Body of pancreas (tissue), 4 donors: ENCODE results near the gene PDE2A. TPM values are rescaled to one million over a fixed set of nuclear protein-coding genes. Genes with fewer than 3 reads are reported as not detected.

Experiments used
- ATAC-seq: fragments of 150-250 bp; one replicate; pipeline ENCODE4 v1.9.1; 2016
- DNase-seq, 4 donors: peaks; one replicate each; pipeline ENCODE4 v3.0.0-alpha.2; 2019
- H3K27ac ChIP-seq, 4 donors: fragments of 200-600 bp; sonication (generic); 1 replicate in 3 of 4; 2 replicates in 1 of 4; pipeline versions ENCODE4 v1.5.1 to v1.6.1; 2016 to 2019; ENCODE audit warnings: mild to moderate bottlenecking in 1 of 4, mixed read lengths in 1 of 4, moderate library complexity in 1 of 4
- H3K27me3 ChIP-seq, 2 donors: fragments of 200-600 bp; sonication (generic); one replicate each; pipeline ENCODE4 v1.6.0; 2016; ENCODE audit warnings: mild to moderate bottlenecking in 1 of 2
- H3K36me3 ChIP-seq, 2 donors: fragments of 200-600 bp; sonication (generic); replicated peaks in 1 of 2; 2 replicates each; pipeline ENCODE4 v1.5.1; 2016; ENCODE audit warnings: low read depth in 2 of 2; ENCODE audit not compliant: insufficient read depth in 1 of 2
- H3K4me1 ChIP-seq: fragments of 200-600 bp; sonication (generic); one replicate; pipeline ENCODE4 v1.6.0; 2016
- H3K4me3 ChIP-seq, 2 donors: fragments of 200-600 bp; sonication (generic); 1 replicate in 1 of 2; 2 replicates in 1 of 2; pipeline ENCODE4 v1.5.1; 2016 to 2019
- H3K9me3 ChIP-seq, 3 donors: fragments of 200-600 bp; sonication (generic); 1 replicate in 2 of 3; 2 replicates in 1 of 3; pipeline ENCODE4 v1.5.1; 2016
- POLR2A ChIP-seq, 3 donors: fragments of 450-650 bp; IDR thresholded peaks; one replicate each; pipeline ENCODE4 v1.6.1; 2016; ENCODE audit warnings: antibody characterized with exemption in 3 of 3, mild to moderate bottlenecking in 2 of 3
- WGBS, 2 donors: methylation state at CpG; one replicate each; pipeline ENCODE4 v1.1.5; 2017; 5-methylcytosine and 5-hydroxymethylcytosine counted together
- intact Hi-C: fragments of 100-400 bp; cut with DNase I; formaldehyde crosslinking; loops from one replicate; pipeline ENCODE4 v1.15.1; 2023
- total RNA-seq, 2 donors: library from RNA; depleted of rRNA; stranded (reverse); fragments of >200 nt; gene quantifications; one replicate each; pipeline ENCODE4 v1.1.0, GENCODE V29; 2016
- TF ChIP-seq, protein P1 (sequence below), 7 experiments: fragments of 450-650 bp in 4 of 7; fragments of 200-600 bp in 3 of 7; sonication (generic) in 3 of 7; IDR thresholded peaks; one replicate each; pipeline ENCODE4 v1.5.1; 2016 to 2019; ENCODE audit warnings: antibody characterized with exemption in 7 of 7

Gene PDE2A
- total RNA-seq, 2 donors from 2014 or later, result 7.0 to 29.3 TPM

DNA sequence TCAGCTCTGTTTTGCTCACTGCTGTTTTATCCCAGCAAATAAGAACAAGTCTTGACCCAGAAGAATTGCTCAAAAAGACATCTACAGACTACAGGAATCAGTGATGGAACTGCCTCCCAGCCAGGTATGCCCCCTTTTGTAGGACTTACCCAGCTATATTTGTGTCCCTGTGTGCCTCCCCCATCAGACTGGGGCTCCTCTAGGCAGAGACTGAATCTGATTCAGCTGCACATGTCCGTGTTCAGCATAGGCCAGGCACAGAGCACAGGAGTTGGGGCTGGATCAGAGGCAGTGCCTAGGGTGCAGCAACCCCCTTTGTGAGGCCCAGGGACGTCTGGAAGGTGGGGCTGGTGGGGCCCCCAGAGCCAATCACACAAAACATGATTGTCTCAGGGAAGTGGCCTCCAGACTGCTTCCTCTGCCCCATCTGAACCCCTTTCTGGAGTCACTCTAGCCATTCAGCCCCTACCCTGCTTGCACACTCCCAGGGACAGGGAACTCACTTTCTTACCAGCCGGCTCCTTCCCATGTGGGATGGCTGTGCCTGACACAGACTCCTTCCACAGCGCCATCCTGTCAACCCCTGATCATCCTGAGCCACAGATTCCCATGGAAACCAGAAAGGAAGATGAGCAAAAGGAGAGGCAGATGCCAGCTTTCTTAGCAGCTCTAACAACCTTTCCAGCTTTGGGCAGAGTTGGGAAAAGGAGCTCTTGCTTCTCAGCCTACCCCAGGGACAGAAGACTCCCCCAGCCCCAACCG, 24.8 kb downstream of the PDE2A start:
- WGBS, 2 donors, result 64 to 92% methylated on average over 4 to 5 of the region's 5 CpGs

DNA sequence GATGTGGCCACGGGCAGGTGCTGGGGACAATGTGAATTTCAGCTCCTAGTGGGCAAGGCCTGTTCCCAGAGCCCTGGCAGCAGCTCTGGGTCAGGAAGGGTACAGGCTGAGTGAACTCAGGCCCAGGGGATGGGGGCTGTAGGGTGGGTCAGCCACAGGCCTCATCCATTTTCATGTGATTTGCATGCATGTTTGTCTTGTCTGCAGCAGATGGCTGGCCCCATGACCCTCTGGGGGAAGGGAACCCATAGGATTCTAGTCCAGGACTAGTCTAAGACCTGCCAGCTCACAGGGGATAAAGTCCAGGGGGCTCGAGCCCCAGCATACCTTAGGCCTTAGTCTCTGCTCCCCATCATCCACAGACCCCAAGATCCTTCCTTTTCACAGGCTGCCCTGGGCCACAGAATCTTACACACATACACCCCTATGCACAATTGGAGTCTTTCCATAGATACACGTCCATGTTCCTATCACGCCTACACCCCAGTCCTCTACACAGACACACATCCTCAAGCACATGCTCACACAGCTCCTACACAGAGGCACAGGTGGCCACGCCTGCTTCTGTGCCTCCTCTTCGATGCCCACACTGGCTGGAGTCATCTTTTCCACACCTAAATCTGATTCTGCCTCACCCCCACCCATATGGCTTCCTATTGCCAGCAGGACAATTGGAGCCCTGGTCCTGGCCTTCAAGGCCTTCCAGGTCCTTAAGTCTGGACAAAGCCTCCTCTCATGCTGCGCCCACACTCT, 25.7 kb downstream of the PDE2A start:
- H3K27ac ChIP-seq, result no peak overlapping the region
- H3K9me3 ChIP-seq, result no peaks in the 10 kb centered on the region
- DNase-seq (no peak), ATAC-seq (no peak)
- WGBS, 2 donors, result 66 to 67% methylated on average over 6 to 7 of the region's 7 CpGs
- TF ChIP-seq, protein P1, sequence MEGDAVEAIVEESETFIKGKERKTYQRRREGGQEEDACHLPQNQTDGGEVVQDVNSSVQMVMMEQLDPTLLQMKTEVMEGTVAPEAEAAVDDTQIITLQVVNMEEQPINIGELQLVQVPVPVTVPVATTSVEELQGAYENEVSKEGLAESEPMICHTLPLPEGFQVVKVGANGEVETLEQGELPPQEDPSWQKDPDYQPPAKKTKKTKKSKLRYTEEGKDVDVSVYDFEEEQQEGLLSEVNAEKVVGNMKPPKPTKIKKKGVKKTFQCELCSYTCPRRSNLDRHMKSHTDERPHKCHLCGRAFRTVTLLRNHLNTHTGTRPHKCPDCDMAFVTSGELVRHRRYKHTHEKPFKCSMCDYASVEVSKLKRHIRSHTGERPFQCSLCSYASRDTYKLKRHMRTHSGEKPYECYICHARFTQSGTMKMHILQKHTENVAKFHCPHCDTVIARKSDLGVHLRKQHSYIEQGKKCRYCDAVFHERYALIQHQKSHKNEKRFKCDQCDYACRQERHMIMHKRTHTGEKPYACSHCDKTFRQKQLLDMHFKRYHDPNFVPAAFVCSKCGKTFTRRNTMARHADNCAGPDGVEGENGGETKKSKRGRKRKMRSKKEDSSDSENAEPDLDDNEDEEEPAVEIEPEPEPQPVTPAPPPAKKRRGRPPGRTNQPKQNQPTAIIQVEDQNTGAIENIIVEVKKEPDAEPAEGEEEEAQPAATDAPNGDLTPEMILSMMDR (IDR thresholded peaks at IDR 0.05), result no peak
- no peak for TF ChIP-seq POLR2A (IDR thresholded peaks at IDR 0.05)
- H3K4me1 ChIP-seq, result no peaks in the 10 kb centered on the region
- intact Hi-C loops, result loop anchor here (5.0 kb wide), 1 partner anchor 61 kb away; no protein-coding TSS in a partner anchor
- no peaks in the 10 kb centered on the region for H3K27me3 ChIP-seq
- no peaks in the 10 kb centered on the region for H3K36me3 ChIP-seq
- no peak overlapping the region for H3K4me3 ChIP-seq

More for the DNA sequence above, 24.8 kb downstream of the PDE2A start:
- intact Hi-C loops, result loop anchor here (5.0 kb wide), 1 partner anchor 62 kb away; no protein-coding TSS in a partner anchor
- Histone ChIP-seq H3K27me3 (no peaks in the 10 kb centered on the region), H3K4me3 (no peak overlapping the region), H3K9me3 (no peaks in the 10 kb centered on the region), H3K4me1 (no peaks in the 10 kb centered on the region), H3K36me3 (no peaks in the 10 kb centered on the region), H3K27ac (no peak overlapping the region)
- ATAC-seq, result no peak
- TF ChIP-seq, protein P1 (IDR thresholded peaks at IDR 0.05), result no peak
- TF ChIP-seq POLR2A (IDR thresholded peaks at IDR 0.05), result no peak
- DNase-seq, result no peak

DNA sequence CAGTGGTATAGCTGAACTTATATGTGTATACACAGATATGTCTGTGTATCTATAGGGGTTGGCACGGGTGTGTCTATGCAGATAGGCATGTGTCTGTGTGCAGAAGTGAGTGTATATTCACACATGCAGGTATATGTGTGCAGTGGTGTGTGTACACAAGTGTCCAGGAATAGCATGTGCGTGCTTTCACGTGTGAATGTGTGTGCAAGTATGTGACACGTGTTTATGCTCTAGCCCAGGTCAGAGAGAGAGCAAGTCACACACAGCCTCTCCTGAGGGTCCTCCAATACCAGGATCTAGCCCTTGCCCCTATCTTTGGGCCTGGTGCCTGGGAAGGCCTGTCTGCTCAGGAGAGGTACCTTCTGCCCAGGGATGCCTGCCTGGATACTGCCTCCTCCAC, 26.3 kb downstream of the PDE2A start:
- H3K9me3 ChIP-seq, result no peaks in the 10 kb centered on the region
- no peak overlapping the region for H3K4me3 ChIP-seq
- DNase-seq (no peak), ATAC-seq (no peak)
- H3K27ac ChIP-seq, result no peak overlapping the region
- TF ChIP-seq, protein P1 (IDR thresholded peaks at IDR 0.05), result no peak
- no peak for TF ChIP-seq POLR2A (IDR thresholded peaks at IDR 0.05)
- intact Hi-C loops, result loop anchor here (5.0 kb wide), 1 partner anchor 61 kb away; no protein-coding TSS in a partner anchor
- H3K36me3 ChIP-seq, result no peaks in the 10 kb centered on the region
- H3K4me1 ChIP-seq, result peaks cover 6% of the 10 kb centered on the region
- 67 to 69% methylated on average over 3 to 4 of the region's 4 CpGs for WGBS, 2 donors
- H3K27me3 ChIP-seq, result no peaks in the 10 kb centered on the region

DNA sequence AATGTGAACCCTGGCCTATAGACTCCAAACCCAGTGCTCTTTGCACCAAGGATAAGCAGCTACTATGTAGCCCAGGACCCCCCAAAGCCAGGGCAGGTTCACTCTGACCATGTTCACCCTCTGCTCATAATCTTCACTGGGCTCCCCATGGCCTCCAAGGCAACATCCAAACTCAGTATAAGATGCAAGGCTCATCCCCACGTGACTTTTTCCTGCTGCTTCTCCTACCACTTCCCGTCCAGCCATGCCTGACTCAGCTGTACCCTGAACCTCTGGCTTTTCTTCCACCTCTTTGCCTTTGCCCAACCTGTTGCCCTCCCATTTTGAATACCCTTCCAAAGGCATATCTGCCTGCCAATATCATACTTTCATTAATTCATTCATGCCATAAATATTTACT, 27.8 kb downstream of the PDE2A start:
- no peak overlapping the region for H3K27ac ChIP-seq
- H3K4me1 ChIP-seq, result peaks cover 18% of the 10 kb centered on the region
- intact Hi-C loops, result loop anchor here (5.0 kb wide), 1 partner anchor 59 kb away; no protein-coding TSS in a partner anchor
- no peaks in the 10 kb centered on the region for H3K9me3 ChIP-seq
- peaks cover 0 to 1% of the 10 kb centered on the region in 2 donors for H3K27me3 ChIP-seq
- TF ChIP-seq POLR2A (IDR thresholded peaks at IDR 0.05), result no peak
- TF ChIP-seq, protein P1 (IDR thresholded peaks at IDR 0.05), result no peak
- DNase-seq, result no peak
- H3K36me3 ChIP-seq, result no peaks in the 10 kb centered on the region
- H3K4me3 ChIP-seq, result no peak overlapping the region
- WGBS, 2 donors, result 71 to 73% methylated on average over 2 of the region's 2 CpGs
- ATAC-seq, result no peak
